SU-DHL-6 (cell line): ENCODE data around the gene CDK14.

Experiments
- H2AFZ ChIP-seq: fragments of 200-600 bp; sonication (generic); 2 replicates; pipeline ENCODE4 v1.6.1; 2014; ENCODE audit warnings: low read depth, mild to moderate bottlenecking, moderate library complexity, mixed read lengths, antibody characterized with exemption, low read length; ENCODE audit not compliant: severe bottlenecking
- H3F3A ChIP-seq: fragments of 200-600 bp; shearing (Covaris generic); 2 replicates; pipeline ENCODE4 v1.6.0; 2016; ENCODE audit warnings: antibody characterized with exemption, mild to moderate bottlenecking; ENCODE audit not compliant: insufficient read depth
- H3K27ac ChIP-seq: fragments of 200-600 bp; sonication (generic); 2 replicates; pipeline ENCODE4 v1.5.1; 2016; ENCODE audit warnings: low read depth, mild to moderate bottlenecking, low read length, moderate library complexity, mixed read lengths
- H3K27me3 ChIP-seq: fragments of 200-600 bp; sonication (generic), shearing (Covaris generic); 2 replicates; pipeline ENCODE4 v1.6.0; 2014; ENCODE audit warnings: mild to moderate bottlenecking, low read length
- H3K36me3 ChIP-seq: fragments of 200-600 bp; sonication (generic); 2 replicates; pipeline ENCODE4 v1.6.1; 2014; ENCODE audit warnings: mild to moderate bottlenecking, low read length, mixed read lengths
- H3K4me2 ChIP-seq: fragments of 300-600, 200-600 bp; shearing (Covaris generic), sonication (generic); 2 replicates; pipeline ENCODE4 v1.6.0; 2014; ENCODE audit warnings: low read length, low read depth, mild to moderate bottlenecking; ENCODE audit not compliant: poor library complexity, severe bottlenecking
- H3K4me3 ChIP-seq: fragments of 200-600 bp; sonication (generic); 2 replicates; pipeline ENCODE4 v1.5.1; 2014; ENCODE audit warnings: antibody characterized with exemption, low read length, mild to moderate bottlenecking, mixed read lengths; ENCODE audit not compliant: insufficient read depth, poor library complexity, severe bottlenecking
- H3K79me2 ChIP-seq: fragments of 200-600 bp; sonication (generic); 2 replicates; pipeline ENCODE4 v1.6.1; 2014; ENCODE audit warnings: mild to moderate bottlenecking, low read length, moderate library complexity; ENCODE audit not compliant: insufficient read depth
- H3K9ac ChIP-seq: fragments of 200-600 bp; sonication (generic); 2 replicates; pipeline ENCODE4 v1.7.0; 2014; ENCODE audit warnings: mild to moderate bottlenecking, low read length
- H3K9me2 ChIP-seq: fragments of 200-600 bp; sonication (generic); replicated peaks from 2 replicates; pipeline ENCODE4 v1.6.1; 2014; ENCODE audit warnings: low read length; ENCODE audit not compliant: insufficient read depth
- H3K9me3 ChIP-seq: fragments of 200-600 bp; sonication (generic); 2 replicates; pipeline ENCODE4 v1.6.1; 2014; ENCODE audit warnings: low read length, mixed read lengths; ENCODE audit not compliant: insufficient read depth
- H4K20me1 ChIP-seq: fragments of 200-600 bp; sonication (generic); 2 replicates; pipeline ENCODE4 v1.6.1; 2014; ENCODE audit warnings: low read depth, mild to moderate bottlenecking, antibody characterized with exemption, low read length, moderate library complexity, mixed read lengths
- CTCF ChIP-seq: fragments of 200-600 bp; sonication (generic); IDR thresholded peaks from one replicate; pipeline ENCODE4 v1.5.1; 2017; ENCODE audit warnings: antibody characterized with exemption, mild to moderate bottlenecking, low read length, moderate library complexity; ENCODE audit not compliant: insufficient read depth, poor library complexity, severe bottlenecking
- EZH2phosphoT487 ChIP-seq: fragments of 200-600 bp; sonication (generic), shearing (Covaris generic); conservative IDR thresholded peaks from 2 replicates; pipeline ENCODE4 v1.6.1; 2018; ENCODE audit warnings: mild to moderate bottlenecking, antibody characterized with exemption, low read length, moderate library complexity, mixed read lengths

Gene CDK14

GRCh38 chr7:91068136-91068795, 472.1 kb downstream of the CDK14 start:
- no peaks in the 10 kb centered on the region for H3K79me2 ChIP-seq
- no peaks in the 10 kb centered on the region for H3K9me2 ChIP-seq
- no peaks in the 10 kb centered on the region for H3K27me3 ChIP-seq
- TF ChIP-seq EZH2phosphoT487: no peak
- TF ChIP-seq CTCF: no peak
- H3K9ac ChIP-seq: no peak overlapping the region
- H3F3A ChIP-seq: no peaks in the 10 kb centered on the region
- no peak overlapping the region for H3K4me3 ChIP-seq
- H3K9me3 ChIP-seq: no peaks in the 10 kb centered on the region
- H3K27ac ChIP-seq: no peak overlapping the region
- no peak overlapping the region for H3K4me2 ChIP-seq
- peaks cover 21% of the 10 kb centered on the region; the same call in 1 of the 2 replicates for H3K36me3 ChIP-seq
- no peaks in the 10 kb centered on the region for H4K20me1 ChIP-seq
- no peak overlapping the region for H2AFZ ChIP-seq

GRCh38 chr7:91069146-91069545, 473.0 kb downstream of the CDK14 start:
- Histone ChIP-seq H3K9me3 (no peaks in the 10 kb centered on the region), H3K27ac (no peak overlapping the region), H3K9ac (no peak overlapping the region), H3K36me3 (peaks cover 21% of the 10 kb centered on the region; the same call in 1 of the 2 replicates), H3K9me2 (no peaks in the 10 kb centered on the region), H2AFZ (no peak overlapping the region), H3K4me2 (no peak overlapping the region), H3K4me3 (no peak overlapping the region), H3K79me2 (no peaks in the 10 kb centered on the region), H3K27me3 (no peaks in the 10 kb centered on the region), H4K20me1 (no peaks in the 10 kb centered on the region), H3F3A (no peaks in the 10 kb centered on the region)
- no peak for TF ChIP-seq CTCF
- no peak for TF ChIP-seq EZH2phosphoT487

- Histone ChIP-seq H4K20me1 (no peaks in the 10 kb centered on the region), H3F3A (peaks cover 31% of the 10 kb centered on the region; the same call in 1 of the 2 replicates), H3K36me3 (no peaks in the 10 kb centered on the region), H3K27ac (no peak overlapping the region), H3K27me3 (no peaks in the 10 kb centered on the region), H3K9ac (no peak overlapping the region), H3K9me2 (no peaks in the 10 kb centered on the region), H3K79me2 (no peaks in the 10 kb centered on the region), H3K9me3 (no peaks in the 10 kb centered on the region), H3K4me2 (no peak overlapping the region), H2AFZ (no peak overlapping the region), H3K4me3 (no peak overlapping the region)
- TF ChIP-seq EZH2phosphoT487 (no peak), CTCF (no peak)
Measured at GRCh38 chr7:91079487-91079886, 483.4 kb downstream of the CDK14 start.
